Esophagus squamous epithelium (tissue), 4 donors: Measurements from ENCODE around the gene DDX51.

Source experiments
- CTCF ChIP-seq, 6 experiments: fragments of 450-650 bp in 4 of 6; fragments of 200-600 bp in 2 of 6; sonication (generic) in 2 of 6; IDR thresholded peaks; one replicate each; pipeline ENCODE4 v1.5.1; 2016 to 2019; ENCODE audit warnings: antibody characterized with exemption in 6 of 6, mild to moderate bottlenecking in 4 of 6, moderate library complexity in 4 of 6
- POLR2A ChIP-seq, 4 donors: fragments of 450-650 bp; IDR thresholded peaks; one replicate each; pipeline ENCODE4 v1.6.1; 2017; ENCODE audit warnings: antibody characterized with exemption in 4 of 4, mild to moderate bottlenecking in 4 of 4, moderate library complexity in 3 of 4

DNA sequence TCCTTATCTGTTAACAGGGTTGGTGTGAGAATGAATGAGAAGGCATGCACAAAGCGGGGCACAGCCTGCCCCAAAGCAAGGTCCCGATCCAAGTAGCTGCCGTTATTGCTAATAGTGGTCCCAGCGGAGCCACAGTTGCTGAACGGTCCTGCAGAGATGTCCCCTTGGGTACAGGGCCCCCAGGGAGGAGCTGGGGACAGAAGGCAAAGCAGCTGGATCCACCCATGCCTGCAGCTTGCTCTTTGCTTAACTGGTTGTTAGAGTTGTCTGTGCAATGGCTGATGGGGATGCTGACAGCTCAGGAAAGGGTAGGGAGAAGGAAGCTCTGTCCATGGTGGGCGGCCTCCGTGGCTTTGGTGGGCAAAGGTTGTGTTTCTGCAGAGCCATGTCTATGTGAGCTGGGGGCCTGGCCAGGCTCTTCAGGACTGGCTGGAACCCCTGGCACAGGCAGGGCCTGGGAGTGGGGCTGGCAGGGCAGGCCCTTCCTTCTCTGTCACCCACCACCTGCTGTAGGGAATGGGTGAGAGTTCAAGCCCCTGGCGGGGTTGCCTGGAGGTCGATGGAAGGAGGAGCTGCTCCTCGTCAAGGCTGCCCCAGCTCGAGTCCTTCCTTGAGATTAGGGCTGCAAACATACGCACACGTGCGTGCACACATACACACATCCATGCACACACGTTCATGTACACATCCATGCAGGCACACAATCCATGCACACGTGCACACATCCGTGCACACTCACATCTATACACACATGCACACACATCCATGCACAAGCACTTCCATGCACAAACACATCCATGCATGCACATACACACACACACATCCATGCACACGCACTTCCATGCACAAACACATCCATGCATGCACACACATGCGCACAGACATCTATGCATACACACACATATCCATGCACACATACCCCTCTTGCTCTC is 35.6 kb upstream of the DDX51 start:
- TF ChIP-seq CTCF (IDR thresholded peaks at IDR 0.05) = no peak
- no peak for TF ChIP-seq POLR2A (IDR thresholded peaks at IDR 0.05)
